Measurements from ENCODE around the gene REM1. TPM values are rescaled to one million over a fixed set of nuclear protein-coding genes. Genes with fewer than 3 reads are reported as not detected.

REM1 gene
- total and polyA plus RNA-seq, 3 donors from 2014 or later, result 1.9 to 3.4 (median 2.6) TPM

DNA sequence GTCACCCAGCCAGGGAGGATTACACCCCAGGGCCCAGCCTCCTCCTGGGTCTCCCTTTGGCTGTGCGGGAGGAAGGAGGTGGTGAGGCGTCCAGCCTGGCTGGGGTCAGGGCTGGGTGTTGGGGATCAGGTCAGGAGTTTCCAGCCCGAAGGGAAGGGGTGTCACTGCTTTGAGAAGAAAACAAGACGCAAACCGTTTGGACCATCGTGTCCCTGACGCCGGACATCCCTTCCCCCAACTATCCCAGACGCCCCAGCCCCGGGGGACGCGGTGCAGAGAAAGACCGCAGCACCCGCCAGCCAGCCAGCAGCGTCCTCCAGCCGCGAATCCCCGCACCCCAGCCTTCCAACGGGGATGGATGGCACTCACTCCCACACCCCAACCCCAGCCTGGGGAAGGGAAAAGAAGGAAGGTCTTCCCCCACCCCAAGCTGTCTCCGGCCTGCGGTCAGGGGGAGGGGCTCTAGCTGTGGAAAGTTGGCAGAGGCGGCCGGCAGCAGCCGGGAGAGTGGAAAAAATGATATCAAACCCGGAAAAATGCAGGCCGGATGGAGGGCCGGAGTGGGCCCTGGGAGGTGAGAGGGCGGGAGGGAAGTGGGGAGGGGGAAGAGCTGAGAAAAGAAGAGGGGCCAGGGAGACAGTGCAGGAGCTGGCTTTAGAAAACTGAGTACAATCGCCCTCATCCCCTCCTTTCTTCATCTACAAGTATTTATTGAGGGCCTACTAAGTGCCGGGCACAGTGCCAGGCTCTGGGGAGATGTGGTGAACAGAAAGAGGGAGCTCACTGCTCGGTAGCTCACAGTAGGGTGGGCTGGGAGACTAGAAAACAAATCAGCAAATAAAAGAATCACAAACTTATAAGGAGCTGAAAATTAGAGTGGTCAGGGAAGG lies 10.6 kb downstream of the REM1 start:
- peak; percentile 58 for DNase-seq
- Histone ChIP-seq H3K36me3 (ENCODE audit: low read depth, missing control alignments) (no peaks in the 10 kb centered on the region), H3K4me1 (peaks cover 14% of the 10 kb centered on the region), H3K9me3 (no peaks in the 10 kb centered on the region), H3K27ac (peak overlapping the region; percentile 63 to 86), H3K4me3 (peak overlapping the region in 1 of 2 donors; percentile 41), H3K27me3 (no peaks in the 10 kb centered on the region)
- intact Hi-C loops (cut with DNase I; ENCODE audit: low total_unique reads), result no loop called here
- no peak for TF ChIP-seq POLR2A (IDR thresholded peaks at IDR 0.05)
- TF ChIP-seq, protein P1, sequence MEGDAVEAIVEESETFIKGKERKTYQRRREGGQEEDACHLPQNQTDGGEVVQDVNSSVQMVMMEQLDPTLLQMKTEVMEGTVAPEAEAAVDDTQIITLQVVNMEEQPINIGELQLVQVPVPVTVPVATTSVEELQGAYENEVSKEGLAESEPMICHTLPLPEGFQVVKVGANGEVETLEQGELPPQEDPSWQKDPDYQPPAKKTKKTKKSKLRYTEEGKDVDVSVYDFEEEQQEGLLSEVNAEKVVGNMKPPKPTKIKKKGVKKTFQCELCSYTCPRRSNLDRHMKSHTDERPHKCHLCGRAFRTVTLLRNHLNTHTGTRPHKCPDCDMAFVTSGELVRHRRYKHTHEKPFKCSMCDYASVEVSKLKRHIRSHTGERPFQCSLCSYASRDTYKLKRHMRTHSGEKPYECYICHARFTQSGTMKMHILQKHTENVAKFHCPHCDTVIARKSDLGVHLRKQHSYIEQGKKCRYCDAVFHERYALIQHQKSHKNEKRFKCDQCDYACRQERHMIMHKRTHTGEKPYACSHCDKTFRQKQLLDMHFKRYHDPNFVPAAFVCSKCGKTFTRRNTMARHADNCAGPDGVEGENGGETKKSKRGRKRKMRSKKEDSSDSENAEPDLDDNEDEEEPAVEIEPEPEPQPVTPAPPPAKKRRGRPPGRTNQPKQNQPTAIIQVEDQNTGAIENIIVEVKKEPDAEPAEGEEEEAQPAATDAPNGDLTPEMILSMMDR (IDR thresholded peaks at IDR 0.05), result no peak
- WGBS, 2 donors, result 6 to 13% methylated on average over 24 to 31 of the region's 31 CpGs

DNA sequence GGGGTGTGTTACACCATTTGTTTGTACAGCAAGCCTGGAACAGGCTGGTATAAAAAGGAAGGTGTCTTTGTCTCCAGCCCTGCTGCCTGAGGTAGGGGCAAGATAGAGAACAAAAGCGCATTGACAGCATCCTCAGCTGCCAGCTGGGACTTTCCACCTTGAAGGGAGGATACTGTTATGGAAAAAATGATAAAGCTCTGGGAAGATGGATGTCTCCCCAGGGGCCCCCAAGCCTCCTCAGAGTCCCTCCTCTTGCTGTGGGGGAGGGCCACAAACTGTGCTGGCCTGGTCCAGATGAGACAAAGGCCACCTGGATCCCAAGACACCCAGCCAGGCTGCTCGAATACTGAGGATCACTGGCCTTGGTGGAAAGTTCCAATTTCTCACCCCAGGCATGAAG lies 13.0 kb downstream of the REM1 start:
- peaks cover 14% of the 10 kb centered on the region for H3K4me1 ChIP-seq
- H3K27ac ChIP-seq, result peak overlapping the region in 1 of 2 donors; percentile 15
- H3K36me3 ChIP-seq (ENCODE audit: low read depth, missing control alignments), result no peaks in the 10 kb centered on the region
- intact Hi-C loops (cut with DNase I; ENCODE audit: low total_unique reads), result no loop called here
- 62 to 63% methylated on average over 2 of the region's 2 CpGs for WGBS, 2 donors
- DNase-seq, result no peak
- no peaks in the 10 kb centered on the region for H3K27me3 ChIP-seq
- H3K9me3 ChIP-seq, result no peaks in the 10 kb centered on the region
- TF ChIP-seq POLR2A (IDR thresholded peaks at IDR 0.05), result no peak
- TF ChIP-seq, protein P1 (IDR thresholded peaks at IDR 0.05), result no peak
- H3K4me3 ChIP-seq, result no peak overlapping the region

DNA sequence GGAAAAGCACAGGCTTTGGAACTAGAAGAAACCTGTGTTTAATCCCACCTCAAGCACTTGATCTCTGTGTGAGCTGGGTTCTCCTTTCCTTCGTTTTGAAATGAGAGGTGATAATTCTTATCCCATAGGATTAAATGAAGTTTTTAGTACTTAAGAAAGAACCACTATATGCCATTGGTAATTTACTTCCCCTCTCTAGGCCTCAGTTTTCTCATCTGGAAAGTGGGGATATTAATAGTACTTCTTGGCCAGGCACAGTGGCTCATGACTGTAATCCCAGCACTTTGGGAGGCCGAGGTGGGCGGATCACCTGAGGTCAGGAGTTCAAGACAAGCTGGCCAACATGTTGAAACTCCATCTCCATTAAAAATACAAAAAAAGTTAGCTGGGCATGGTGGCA lies 14.1 kb downstream of the REM1 start:
- H3K27me3 ChIP-seq, result no peaks in the 10 kb centered on the region
- intact Hi-C loops (cut with DNase I; ENCODE audit: low total_unique reads), result no loop called here
- no peaks in the 10 kb centered on the region for H3K9me3 ChIP-seq
- H3K27ac ChIP-seq, result no peak overlapping the region
- TF ChIP-seq POLR2A (IDR thresholded peaks at IDR 0.05), result no peak
- TF ChIP-seq, protein P1 (IDR thresholded peaks at IDR 0.05), result no peak
- DNase-seq, result no peak
- H3K4me1 ChIP-seq, result peaks cover 14% of the 10 kb centered on the region
- WGBS, 2 donors, result 66 to 70% methylated on average over 3 of the region's 3 CpGs
- H3K36me3 ChIP-seq (ENCODE audit: low read depth, missing control alignments), result no peaks in the 10 kb centered on the region
- H3K4me3 ChIP-seq, result no peak overlapping the region

DNA sequence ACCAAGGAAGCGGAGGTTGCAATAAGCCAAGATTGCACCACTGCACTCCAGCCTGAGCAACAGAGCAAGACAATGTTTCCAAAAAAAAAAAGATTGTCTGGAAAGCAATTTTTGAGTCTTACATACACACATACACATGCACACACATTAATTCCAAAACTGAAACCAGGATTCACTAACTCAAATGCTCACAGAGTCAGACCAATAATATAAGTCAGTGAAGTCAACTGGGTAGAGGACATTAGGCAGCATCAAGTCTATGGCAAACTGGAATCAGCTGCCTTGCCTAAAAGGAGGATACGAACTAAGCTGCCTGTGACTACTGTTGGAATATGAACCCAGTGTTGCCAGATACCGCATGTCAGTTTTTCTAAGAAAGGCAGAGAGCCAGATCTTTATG lies 15.7 kb downstream of the REM1 start:
- TF ChIP-seq, protein P1 (IDR thresholded peaks at IDR 0.05), result no peak
- TF ChIP-seq POLR2A (IDR thresholded peaks at IDR 0.05), result no peak
- DNase-seq, result no peak
- H3K27ac ChIP-seq, result no peak overlapping the region
- no peaks in the 10 kb centered on the region for H3K9me3 ChIP-seq
- H3K4me3 ChIP-seq, result no peak overlapping the region
- no peaks in the 10 kb centered on the region for H3K36me3 ChIP-seq (ENCODE audit: low read depth, missing control alignments)
- 88 to 99% methylated on average over 3 of the region's 3 CpGs for WGBS, 2 donors
- H3K27me3 ChIP-seq, result no peaks in the 10 kb centered on the region
- intact Hi-C loops (cut with DNase I; ENCODE audit: low total_unique reads), result no loop called here
- peaks cover 11% of the 10 kb centered on the region for H3K4me1 ChIP-seq
